GM19238 (cell line): Measurements from ENCODE around the gene PTBP1.

Experiments used
- DNase-seq: peaks from one replicate; pipeline ENCODE4 v3.0.0; 2011; ENCODE audit warnings: low spot score; ENCODE audit not compliant: insufficient read length

Gene PTBP1

GRCh38 chr19:796692-797527 lies at the start of gene PTBP1:
Gene PTBP1, plus strand, starts transcription at chr19:797452. Its CDS starts 46 bp downstream, at chr19:797498.
- DNase-seq, result peak; percentile 99

DNA sequence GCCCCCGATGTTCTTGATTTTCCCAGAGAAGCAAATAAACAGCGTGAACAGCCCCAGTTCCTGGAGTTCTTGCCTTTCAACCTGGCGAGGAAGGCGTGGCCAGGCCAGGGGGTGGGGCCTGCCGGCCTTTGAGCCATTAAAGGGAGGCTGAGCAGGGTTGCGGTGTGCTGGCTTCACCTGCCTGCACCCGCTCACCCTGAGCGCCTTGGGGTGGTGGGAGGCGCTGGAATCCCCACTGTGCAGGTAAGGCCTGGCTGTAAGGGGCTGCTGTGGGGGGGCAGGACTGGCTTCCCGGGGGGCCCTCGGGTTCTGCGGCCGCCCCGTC lies 49.0 kb upstream of the PTBP1 start:
- DNase-seq, result no peak

DNA sequence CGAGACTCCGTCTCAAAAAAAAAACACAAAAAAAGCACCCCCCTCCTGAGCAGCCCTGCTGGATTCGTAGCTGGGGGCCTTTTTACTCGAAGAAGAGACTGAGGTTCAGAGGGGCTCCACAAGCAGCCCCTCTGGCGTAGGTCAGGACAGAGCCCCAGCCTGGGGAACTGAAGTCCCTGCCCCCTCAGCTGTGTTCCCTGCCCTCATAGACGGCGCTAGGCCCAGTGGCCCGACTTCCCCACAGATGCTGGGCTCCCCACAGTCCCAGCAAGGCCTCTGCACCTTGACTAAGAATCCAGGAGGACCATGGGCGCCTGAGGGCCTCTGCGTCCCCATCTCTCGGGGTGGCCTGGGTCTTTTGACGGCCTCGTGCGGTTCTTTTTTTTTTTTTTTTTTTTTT lies 47.4 kb upstream of the PTBP1 start:
- no peak for DNase-seq

- DNase-seq, result no peak
Observed at GRCh38 chr19:750640-751423, 46.4 kb upstream of the PTBP1 start, which contains the start of gene MISP. Gene MISP, plus strand, starts transcription at chr19:751112. Its CDS starts 5,835 bp downstream, at chr19:756947.

GRCh38 chr19:751501-752341 lies 45.5 kb upstream of the PTBP1 start:
- DNase-seq, result no peak

DNA sequence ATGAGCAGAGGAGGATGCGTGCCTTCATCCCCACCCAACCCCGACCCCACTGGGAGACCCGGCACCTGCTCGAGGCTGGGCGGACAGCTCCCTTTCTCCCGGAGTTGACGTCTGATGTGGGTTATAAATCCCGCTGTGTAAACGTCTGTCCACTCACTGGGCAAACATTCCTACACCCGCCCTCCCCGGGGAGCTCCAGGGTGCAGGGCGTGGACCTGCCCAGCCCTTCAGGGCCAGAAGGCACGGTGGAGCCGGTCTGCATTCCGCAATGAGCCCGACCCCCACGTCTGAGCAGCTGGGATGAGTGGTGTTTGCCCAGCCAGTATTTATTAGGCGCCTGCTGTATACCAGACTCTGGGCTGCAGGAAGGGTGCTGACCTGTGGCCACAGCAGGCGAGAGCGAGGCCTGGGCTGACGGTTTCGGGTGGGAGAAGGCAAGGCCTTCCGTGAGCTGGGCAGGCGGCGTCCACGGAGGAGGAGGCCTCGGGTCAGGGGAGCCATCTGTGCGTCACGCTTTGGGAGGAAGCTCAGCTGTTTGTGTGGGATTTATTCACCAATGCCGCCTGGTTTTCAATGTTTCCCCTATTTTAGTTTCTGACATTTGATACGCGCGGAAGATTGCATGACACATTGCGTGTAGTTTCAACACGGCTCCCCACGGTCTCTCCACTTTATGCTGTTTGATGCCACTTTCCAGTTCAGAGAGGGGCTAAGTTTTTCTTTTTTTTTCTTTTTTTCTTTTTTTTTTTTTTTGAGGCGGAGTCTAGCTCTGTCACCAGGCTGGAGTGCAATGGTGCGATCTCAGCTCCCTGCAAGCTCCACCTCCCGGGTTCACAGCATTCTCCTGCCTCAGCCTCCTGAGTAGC lies 44.4 kb upstream of the PTBP1 start:
- no peak for DNase-seq

DNA sequence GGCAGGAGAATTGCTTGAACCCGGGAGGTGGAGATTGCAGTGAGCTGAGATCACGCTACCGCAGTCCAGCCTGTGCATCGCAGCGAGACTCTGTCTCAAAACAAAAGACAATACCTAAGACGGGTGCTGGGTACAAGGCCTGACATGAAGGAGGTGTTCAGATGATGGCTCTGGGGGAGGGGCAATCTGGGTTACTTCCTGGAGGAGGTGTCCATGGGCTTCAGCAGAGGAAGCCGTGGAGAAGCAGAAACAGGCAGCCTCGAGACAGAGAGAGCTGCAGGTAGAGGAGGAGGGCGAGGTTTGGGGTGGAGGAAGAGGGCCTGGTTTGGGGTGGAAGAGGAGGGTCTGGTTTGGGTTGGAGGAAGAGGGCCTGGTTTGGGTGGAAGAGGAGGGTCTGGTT lies 42.7 kb upstream of the PTBP1 start:
- DNase-seq, result no peak

DNA sequence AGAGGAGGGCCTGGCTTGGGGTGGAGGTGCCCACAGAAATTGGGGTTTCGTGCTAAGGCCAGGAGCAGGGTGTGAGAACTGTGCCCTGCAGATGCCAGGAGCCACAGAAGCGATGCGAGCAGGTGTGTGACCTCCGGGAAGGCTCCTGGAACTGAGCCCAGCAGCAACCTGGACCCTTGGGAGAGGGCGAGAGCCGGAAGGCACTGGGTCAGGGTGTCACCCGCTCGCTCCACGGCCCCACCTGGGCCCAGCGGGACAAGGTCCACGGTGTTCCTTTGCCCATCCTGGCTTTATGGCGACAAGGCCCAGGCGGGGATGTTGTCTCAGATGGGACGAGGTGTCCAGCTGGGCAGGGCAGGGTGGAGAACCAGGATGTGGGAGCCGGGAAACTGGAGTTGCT lies 42.2 kb upstream of the PTBP1 start:
- DNase-seq, result no peak

DNA sequence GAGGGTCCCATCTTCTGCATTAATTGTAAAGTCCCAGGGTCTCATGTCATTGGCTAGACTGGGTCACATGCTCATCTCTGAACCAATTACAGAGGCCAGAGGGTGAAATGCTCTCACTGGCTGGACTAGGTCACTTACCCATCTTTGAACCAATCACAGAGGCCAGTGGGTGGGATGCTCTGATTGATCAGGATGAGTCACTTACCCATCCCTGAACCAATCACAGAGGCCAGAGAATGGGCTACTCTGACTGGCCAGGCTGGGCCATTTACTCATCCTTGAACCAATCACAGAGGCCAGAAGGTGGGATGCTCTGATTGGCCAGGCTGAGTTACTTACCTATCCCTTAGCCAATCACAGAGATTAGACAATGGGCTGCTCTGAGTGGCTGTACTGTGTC lies 41.0 kb upstream of the PTBP1 start:
- no peak for DNase-seq

DNA sequence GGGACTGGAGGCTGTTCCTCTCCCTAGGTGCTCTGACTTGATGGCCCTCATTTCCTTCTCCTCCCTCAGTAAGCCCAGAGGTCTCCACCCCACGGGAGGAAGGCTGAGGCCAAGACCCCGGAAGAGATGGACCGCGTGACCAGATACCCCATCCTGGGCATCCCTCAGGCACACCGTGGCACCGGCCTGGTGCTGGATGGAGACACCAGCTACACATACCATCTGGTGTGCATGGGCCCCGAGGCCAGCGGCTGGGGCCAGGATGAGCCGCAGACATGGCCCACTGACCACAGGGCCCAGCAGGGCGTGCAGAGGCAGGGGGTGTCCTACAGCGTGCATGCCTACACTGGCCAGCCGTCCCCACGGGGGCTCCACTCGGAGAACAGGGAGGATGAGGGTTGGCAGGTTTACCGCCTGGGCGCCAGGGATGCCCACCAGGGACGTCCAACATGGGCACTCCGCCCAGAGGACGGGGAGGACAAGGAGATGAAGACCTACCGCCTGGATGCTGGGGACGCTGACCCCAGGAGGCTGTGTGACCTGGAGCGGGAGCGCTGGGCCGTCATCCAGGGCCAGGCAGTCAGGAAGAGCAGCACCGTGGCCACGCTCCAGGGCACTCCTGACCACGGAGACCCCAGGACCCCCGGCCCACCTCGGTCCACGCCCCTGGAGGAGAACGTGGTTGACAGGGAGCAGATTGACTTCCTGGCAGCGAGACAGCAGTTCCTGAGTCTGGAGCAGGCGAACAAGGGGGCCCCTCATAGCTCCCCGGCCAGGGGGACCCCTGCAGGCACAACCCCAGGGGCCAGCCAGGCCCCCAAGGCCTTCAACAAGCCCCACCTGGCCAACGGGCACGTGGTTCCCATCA lies 40.2 kb upstream of the PTBP1 start:
- no peak for DNase-seq

DNA sequence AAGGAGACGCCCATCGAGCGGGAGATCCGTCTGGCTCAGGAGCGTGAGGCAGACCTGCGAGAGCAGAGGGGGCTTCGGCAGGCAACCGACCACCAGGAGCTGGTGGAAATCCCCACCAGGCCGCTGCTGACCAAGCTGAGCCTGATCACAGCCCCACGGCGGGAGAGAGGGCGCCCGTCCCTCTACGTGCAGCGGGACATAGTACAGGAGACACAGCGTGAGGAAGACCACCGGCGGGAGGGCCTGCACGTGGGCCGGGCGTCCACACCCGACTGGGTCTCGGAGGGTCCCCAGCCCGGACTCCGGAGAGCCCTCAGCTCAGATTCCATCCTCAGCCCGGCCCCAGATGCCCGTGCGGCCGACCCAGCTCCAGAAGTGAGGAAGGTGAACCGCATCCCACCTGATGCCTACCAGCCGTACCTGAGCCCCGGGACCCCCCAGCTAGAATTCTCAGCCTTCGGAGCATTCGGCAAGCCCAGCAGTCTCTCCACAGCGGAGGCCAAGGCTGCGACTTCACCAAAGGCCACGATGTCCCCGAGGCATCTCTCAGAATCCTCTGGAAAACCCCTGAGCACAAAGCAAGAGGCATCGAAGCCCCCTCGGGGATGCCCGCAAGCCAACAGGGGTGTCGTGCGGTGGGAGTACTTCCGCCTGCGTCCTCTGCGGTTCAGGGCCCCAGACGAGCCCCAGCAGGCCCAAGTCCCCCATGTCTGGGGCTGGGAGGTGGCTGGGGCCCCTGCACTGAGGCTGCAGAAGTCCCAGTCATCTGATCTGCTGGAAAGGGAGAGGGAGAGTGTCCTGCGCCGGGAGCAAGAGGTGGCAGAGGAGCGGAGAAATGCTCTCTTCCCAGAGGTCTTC lies 39.2 kb upstream of the PTBP1 start:
- no peak for DNase-seq

GRCh38 chr19:763181-763580 lies 34.1 kb upstream of the PTBP1 start:
- no peak for DNase-seq

GRCh38 chr19:763869-764268 lies 33.4 kb upstream of the PTBP1 start:
- DNase-seq, result no peak

DNA sequence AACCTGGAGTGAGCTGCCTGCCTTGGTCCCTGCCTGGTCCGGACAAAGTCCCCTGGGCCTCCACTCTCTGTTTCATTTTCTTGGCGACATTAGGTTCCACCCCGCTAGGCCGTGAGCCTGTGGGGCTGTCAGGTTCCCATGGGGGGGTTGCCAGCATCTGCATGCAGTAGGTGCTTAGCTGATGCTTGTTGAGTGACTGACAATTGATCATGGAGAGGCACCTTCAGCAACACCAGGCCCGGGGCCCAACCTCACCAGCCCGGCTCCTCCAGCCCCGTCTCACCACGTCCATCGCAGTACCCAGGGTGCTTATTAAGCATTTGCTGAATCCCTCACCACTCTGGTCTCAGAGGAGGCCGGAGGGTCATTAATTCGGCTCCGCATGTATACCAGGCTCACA lies 33.0 kb upstream of the PTBP1 start:
- DNase-seq, result no peak

DNA sequence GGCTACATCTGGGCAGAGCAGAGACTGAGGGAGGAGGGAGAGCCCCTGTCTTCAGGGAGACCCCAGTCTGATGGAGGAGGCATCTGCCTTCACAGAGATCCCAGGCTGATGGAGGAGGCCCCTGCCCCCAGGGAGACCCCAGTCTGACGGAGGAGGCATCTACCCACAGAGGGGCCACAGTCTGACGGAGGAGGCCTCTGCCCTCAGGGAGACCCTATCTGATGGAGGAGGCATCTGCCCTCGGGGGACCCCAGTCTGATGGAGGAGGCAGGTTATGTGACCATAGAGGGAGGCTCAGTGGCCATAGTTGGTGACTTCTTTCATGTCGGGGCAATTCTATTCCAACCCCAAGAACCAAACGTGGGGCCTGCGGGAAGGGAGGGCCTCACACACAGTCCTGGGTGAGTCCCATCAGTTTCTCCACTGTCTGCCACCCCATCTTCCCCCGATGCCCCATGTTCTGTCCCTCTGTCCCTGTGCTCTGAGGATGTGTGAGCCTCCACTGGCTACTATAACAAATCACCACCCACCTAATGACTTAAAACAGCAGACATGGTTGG lies 32.0 kb upstream of the PTBP1 start:
- no peak for DNase-seq

- no peak for DNase-seq
Observed at GRCh38 chr19:768424-768823, 28.8 kb upstream of the PTBP1 start.

DNA sequence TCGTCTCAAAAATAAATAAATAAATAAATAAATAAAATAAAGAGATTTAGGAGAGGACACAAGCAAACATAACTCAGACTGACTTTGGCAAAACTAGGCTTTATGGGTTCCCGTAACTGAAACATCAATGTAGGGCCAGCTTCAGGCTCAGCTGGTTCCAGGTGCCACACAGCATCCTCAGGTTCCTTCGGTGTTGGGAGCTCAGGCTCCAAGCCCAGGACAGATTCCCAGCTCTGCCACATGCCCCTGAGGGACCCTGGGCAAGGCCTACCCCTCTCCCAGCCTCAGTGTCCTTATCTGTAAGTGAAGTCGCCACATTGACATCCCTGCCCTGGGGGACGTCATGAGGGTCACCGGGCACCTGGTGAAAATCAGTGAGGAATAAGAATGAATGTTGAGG lies 27.6 kb upstream of the PTBP1 start:
- DNase-seq, result no peak

DNA sequence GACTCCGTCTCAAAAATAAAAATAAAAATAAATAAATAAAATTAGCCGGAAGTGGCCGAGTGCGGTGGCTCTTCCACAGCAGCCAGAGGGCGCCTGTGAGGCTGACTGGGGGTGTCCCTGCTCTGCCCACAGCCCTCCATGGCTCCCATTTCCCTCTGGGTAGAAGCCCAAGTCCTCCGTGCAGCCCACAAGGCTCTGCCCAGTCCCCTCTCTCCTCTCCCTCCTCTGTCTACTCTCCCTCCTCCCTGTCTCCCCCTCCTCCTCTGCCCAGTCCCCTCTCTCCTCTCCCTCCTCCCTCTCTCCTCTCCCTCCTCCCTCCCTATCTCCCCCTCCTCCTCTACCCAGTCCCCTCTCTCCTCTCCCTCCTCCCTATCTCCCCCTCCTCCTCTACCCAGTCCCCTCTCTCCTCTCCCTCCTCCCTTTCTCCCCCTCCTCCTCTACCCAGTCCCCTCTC lies 25.9 kb upstream of the PTBP1 start:
- DNase-seq, result peak; percentile 61

GRCh38 chr19:772063-772462 lies 25.2 kb upstream of the PTBP1 start:
- DNase-seq, result no peak
